ENCODE results near the gene VAMP4.
"Not testable (repeated sequence)": the region's sequence is repeated elsewhere in the genome, so short reads cannot be mapped to it uniquely, and the experiment has no call there.

The VAMP4 gene

DNA sequence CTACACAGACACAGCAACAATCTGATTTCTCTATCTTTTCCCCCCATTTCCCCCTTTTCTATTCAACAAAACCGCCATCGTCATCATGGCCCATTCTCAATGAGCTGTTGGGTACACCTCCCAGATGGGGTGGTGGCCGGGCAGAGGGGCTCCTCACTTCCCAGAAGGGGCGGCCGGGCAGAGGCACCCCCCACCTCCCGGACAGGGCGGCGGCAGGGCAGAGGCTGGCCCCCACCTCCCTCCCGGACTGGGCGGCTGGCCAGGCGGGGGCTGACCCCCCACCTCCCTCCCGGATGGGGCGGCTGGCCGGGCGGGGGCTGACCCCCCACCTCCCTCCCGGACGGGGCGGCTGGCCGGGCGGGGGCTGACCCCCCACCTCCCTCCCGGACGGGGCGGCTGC, 48.3 kb downstream of the VAMP4 start:
- not testable (repeated sequence) for DNase-seq

- no peak for DNase-seq
Observed at GRCh38 chr1:171683870-171684269, 58.0 kb downstream of the VAMP4 start.

- no peak for DNase-seq
Observed at GRCh38 chr1:171680339-171680738, 61.5 kb downstream of the VAMP4 start.

DNA sequence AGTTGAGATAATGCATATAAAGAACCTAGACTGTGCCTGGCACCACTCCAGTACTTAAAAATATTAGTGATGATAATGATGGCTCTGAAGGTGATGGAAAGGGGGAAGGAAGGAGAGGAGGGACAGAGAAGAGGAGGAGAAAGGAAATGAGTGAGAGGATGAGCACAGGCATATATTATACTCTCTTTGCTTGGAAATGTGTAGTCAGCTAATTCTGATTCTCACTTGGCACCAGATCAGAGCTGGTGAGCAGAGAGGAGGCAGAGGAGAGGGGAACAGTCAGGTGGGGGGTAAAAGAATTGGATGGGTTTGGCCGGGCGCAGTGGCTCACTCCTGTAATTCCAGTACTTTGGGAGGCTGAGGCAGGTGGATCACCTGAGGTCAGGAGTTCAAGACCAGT, 65.0 kb downstream of the VAMP4 start:
- DNase-seq: no peak

- DNase-seq: no peak
Observed at GRCh38 chr1:171674431-171675405, 67.1 kb downstream of the VAMP4 start.

GRCh38 chr1:171670739-171671138, 71.1 kb downstream of the VAMP4 start:
- no peak for DNase-seq

- DNase-seq: no peak
Observed at GRCh38 chr1:171668372-171668771, 73.5 kb downstream of the VAMP4 start.

DNA sequence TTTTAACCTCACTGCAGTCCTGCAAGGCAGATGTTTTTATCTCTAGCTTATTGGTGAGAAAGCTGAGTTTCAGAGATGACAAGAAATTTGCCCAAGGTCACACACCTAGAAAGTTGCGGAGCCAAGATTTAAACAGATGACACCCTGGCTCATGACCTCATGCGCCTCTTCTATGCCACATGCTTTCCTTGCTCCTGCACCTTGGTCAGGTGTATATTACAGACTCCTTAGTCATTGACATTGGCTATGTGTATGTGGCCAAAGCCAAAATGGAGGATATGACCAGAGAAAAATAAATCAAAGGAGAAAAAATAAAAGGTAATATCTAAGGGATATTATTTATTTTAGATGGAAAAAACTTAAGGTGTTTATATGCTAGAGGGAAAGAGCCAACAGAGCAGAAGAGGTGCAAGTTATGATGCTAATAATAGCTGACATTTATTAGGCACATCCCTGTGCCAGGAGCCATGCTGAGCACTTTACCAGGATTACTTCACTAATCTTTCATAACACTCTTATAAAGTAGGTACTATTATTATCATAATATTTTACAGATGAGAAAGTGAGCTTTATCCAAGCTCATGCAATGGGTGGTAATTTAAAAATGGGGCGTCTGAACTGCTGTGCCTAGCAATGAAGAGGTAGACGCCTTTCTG, 75.6 kb downstream of the VAMP4 start:
- no peak for DNase-seq

DNA sequence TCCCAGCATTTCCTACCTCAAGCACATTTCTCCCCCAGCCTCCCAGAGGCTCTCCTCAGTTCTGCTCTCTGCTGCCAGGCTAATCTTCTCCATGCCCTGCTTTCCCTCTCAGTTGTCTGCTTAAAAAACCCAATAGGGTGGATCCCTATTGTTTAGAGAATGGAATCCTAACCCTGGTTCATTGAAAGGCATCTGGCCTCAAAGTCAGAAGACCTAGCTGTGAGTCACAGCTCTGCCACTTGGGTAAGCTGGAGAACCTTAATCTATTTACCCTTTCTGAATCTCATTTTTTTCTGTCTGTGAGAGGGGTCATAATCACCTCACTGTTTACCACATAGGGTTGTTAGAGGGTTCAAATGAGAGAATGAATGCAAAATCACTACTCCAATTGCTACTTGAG, 76.9 kb downstream of the VAMP4 start:
- no peak for DNase-seq

GRCh38 chr1:171663854-171664575, 77.8 kb downstream of the VAMP4 start:
- no peak for DNase-seq

GRCh38 chr1:171663036-171663853, 78.6 kb downstream of the VAMP4 start:
- no peak for DNase-seq

DNA sequence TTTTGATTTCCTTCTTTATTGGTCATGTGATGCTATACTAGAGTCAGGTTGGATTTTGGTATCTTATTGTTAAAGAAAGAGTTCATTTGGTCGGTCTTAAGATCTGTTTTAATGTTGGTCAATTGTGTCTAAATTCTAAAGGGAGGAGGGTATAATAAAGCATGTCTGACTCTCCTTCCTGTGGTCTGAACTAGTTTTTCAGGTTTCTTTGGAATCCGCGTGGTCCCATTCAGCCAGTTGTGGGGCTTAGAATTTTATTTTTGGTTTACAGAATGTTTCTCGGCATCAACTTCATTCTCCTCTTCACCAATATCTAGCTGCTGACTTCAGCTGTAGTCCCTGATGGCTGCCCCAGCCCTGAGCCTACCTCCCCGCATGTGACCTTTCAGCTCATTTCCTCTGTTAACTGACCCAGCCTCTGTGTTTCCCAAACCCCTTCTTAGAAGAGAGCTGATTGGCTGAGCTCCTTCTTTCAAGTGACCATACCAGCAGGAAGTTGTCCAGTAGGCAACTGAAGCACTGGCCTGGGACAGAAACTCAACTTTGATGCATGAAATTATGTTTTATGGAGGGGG, 80.7 kb downstream of the VAMP4 start:
- DNase-seq: no peak

DNA sequence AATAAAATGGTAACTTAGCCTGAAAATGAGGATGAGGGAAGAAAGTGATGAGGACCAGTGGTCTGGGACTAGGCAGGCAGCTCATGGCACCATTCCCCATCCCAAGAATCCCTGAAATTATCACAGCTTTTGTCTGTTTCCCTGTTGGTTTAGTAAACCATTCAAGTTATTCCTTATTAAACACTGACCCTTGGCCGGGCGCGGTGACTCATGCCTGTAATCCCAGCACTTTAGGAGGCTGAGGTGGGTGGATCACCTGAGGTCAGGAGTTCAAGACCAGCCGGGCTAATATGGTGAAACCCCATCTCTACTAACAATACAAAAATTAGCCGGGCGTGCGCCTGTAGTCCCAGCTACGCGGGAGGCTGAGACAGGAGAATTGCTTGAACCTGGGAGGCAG, 85.7 kb downstream of the VAMP4 start:
- DNase-seq: not testable (repeated sequence)

DNA sequence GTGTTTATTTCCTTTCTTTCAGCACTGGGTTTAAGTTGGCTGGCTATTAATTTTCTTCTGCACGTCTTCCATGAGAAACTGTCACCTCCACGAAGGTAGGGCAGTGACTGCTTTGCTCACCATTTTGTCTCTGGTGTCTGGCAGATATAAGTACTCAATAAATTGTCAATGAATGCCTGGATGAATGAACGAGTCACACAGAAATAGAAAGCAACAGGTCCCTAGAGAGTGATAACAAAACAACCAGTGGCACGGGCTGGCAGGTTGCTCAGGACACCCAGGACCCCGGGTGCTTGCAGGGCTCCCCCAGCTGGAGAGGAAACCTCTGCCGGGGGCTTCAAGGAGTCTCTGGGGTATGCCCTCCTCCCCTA, 86.1 kb downstream of the VAMP4 start:
- DNase-seq: no peak

DNA sequence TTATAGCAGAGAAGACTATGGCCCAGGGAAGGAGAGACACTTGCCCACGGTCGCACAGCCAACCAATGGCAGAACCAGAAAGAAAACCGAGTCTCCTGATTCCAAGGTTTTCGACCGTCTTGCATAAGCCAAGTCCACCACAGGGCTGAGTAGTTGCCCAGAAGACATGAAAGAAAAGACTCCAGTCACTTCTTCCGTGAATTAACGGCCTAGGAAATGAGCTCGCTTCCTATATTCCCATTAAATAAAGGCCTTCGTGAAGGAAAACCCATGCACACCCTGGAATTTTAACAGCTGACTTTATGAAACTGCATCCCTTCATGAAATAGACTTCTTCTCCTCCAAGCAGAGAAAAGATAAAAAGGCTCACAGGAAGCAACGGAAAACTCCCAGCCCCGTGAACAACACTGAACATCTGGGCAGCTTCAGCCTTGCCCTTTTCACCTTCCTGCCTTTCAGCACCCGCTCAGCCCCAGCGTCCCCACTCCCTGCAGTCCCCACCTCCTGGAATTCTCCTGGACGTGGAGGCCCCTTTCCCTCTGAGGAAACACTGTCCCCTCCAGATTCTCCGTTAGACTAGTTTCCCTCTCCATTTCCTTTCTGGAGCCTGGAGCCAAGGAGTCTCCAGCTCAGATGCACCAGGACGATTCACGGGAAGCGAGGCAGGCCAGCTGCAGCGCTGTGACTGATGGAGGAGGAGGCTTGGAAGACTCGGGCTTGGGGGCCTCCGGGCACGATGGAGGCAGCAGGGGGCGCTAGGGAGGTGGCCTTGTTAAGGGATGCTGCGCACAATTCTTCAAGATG, 86.7 kb downstream of the VAMP4 start:
- peak; percentile 50 for DNase-seq

DNA sequence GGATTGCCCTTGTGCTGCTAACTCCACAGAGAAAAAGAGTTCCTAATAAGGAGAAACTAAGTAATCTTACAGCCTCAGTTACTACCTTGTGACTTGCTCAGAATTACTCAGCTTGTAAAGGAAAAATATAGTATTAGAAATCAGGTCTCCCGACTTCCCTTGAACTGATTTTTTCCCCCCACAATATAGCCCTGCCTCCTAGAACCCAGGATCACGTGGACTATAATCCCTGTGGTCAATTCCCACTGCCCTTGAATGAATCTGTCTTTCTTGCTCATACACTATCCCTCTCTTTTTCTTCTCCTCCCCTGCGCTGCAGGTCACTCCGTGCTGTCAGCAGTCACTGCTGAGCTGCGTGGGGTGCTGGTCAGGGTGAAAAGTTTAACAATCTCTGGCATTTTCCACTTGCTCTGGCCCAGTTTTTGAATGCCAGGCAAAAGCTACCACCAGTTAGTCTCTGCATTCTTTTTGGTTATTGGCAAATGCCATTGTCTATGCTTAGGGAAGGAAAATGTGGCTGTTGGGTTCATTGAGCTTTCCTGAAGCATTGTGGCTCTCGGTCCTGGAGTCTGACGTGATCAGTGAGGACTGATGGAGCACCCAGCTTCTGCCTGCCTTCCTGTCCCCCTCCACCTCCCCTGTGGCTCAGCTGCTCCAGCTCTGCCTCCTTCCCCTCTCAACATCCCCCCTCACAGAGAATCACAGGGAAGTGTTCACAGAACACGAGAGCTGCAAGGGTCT, 87.5 kb downstream of the VAMP4 start:
- no peak for DNase-seq

- no peak for DNase-seq
Observed at GRCh38 chr1:171653796-171654195, 88.1 kb downstream of the VAMP4 start.

DNA sequence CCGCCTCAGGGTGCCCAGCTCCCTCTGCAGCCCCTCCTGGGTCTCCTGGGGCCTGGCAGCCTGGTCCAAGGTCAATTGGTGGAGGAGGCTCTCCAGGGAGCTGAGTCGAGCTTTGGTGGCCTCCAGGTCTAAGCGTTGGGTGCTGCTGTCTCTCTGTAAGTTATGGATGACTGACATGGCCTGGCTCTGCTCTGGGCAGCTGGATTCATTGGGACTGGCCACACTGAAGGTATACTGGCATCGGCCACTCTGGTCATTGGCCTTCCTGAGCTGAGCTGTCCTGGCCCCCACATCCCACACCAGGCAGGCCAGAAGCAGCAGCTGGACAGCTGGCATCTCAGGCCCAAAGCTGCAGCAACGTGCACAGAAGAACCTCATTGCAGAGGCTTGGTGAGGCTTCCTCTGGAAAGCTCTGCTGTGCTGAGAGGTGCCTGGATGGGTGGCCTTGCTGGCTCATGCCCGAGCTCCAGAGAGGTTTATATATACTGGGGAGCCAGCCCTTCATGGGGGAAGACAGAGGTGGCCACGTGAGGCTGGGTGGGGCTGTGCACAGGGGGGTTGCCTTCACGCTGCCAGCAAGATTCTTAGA, 89.5 kb downstream of the VAMP4 start, which contains the start of gene MYOC:
MYOC (minus strand) TSS at position 455 of the 589 bp plus-strand sequence; CDS start at position 378, 77 bp downstream.
- no peak for DNase-seq
